ENCODE data around the gene FOXN3.

The FOXN3 gene

DNA sequence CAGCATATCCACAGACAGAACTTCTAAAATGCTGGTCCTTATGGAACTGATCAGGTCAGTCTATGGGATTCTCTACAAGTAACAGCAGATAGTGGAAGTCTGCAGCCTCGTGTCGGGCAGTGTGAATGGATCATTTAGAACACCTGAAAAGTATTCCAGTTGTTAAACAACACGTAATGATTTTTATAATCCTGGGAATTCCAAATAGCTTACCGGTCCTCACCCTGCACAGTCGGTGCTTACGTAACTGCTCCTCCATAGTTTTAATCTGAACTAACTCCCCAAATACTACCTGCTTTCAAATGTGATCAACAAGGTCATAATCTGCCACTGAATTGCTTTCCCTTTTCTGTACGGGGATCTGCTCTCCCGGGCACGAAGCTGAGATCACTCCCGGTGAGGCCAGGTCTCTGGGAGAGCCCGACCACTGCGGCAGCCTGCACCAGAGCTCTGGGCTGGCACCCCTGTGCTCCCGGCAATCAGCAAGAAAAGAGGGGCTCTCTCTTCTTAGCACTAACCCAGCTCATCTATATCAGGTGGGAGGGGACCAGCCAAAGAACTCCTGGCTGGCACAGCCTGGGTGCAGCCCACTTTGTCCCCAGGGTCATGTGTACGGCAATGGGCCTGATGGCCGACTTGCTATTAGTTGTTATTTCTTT, 157.0 kb downstream of the FOXN3 start:
- Histone ChIP-seq H3K27ac (replicated peaks) (no peak overlapping the region), H3K27me3 (ENCODE audit: insufficient read depth, poor library complexity, severe bottlenecking) (no peaks in the 10 kb centered on the region), H3K4me3 (replicated peaks; ENCODE audit: insufficient read depth, low read length) (no peak overlapping the region)
- no peak for DNase-seq (ENCODE audit: low read depth in 1 of 2, low spot score in 1 of 2)
- TF ChIP-seq, protein P1, sequence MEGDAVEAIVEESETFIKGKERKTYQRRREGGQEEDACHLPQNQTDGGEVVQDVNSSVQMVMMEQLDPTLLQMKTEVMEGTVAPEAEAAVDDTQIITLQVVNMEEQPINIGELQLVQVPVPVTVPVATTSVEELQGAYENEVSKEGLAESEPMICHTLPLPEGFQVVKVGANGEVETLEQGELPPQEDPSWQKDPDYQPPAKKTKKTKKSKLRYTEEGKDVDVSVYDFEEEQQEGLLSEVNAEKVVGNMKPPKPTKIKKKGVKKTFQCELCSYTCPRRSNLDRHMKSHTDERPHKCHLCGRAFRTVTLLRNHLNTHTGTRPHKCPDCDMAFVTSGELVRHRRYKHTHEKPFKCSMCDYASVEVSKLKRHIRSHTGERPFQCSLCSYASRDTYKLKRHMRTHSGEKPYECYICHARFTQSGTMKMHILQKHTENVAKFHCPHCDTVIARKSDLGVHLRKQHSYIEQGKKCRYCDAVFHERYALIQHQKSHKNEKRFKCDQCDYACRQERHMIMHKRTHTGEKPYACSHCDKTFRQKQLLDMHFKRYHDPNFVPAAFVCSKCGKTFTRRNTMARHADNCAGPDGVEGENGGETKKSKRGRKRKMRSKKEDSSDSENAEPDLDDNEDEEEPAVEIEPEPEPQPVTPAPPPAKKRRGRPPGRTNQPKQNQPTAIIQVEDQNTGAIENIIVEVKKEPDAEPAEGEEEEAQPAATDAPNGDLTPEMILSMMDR (IDR thresholded peaks at IDR 0.05; ENCODE audit: insufficient read depth, low read length), result no peak
- TF ChIP-seq SPI1 (IDR thresholded peaks at IDR 0.05; ENCODE audit: borderline replicate concordance, low read depth) (no peak), REST (IDR thresholded peaks at IDR 0.05; ENCODE audit: insufficient replicate concordance, low read depth) (no peak), POLR2AphosphoS5 (IDR thresholded peaks at IDR 0.05; ENCODE audit: low read depth) (no peak), GABPA (IDR thresholded peaks at IDR 0.05; ENCODE audit: low read depth) (no peak)

DNA sequence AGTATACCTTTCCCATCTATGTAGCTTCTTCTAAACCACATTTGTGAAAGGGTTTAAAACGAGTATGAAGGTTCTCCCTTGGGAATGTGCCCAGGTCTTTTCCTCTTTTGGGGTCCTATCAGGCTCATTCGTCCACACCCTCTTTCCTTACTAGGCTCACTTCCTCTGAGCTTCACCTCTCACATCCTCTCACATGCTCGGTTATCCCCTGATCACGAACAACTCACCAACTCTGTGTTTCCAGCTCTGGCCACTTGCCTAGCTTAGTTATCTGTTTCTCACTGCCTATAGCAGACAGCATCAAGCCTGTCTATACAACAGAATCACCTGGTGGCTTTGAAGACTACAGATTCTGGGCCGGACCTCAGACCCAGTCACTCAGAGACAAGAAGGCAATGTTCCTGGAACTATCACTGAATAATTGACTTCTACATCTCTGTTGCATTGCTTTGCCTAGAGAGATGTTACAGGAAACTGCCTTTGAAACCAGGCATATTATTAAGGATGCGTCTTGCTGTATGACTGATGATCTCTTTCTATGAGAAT, 158.2 kb downstream of the FOXN3 start:
- no peak for DNase-seq (ENCODE audit: low read depth in 1 of 2, low spot score in 1 of 2)
- no peak overlapping the region for H3K27ac ChIP-seq (replicated peaks)
- no peaks in the 10 kb centered on the region for H3K27me3 ChIP-seq (ENCODE audit: insufficient read depth, poor library complexity, severe bottlenecking)
- H3K4me3 ChIP-seq (replicated peaks; ENCODE audit: insufficient read depth, low read length), result no peak overlapping the region
- TF ChIP-seq SPI1 (IDR thresholded peaks at IDR 0.05; ENCODE audit: borderline replicate concordance, low read depth) (no peak), POLR2AphosphoS5 (IDR thresholded peaks at IDR 0.05; ENCODE audit: low read depth) (no peak), GABPA (IDR thresholded peaks at IDR 0.05; ENCODE audit: low read depth) (no peak), REST (IDR thresholded peaks at IDR 0.05; ENCODE audit: insufficient replicate concordance, low read depth) (no peak)
- TF ChIP-seq, protein P1 (IDR thresholded peaks at IDR 0.05; ENCODE audit: insufficient read depth, low read length), result no peak

DNA sequence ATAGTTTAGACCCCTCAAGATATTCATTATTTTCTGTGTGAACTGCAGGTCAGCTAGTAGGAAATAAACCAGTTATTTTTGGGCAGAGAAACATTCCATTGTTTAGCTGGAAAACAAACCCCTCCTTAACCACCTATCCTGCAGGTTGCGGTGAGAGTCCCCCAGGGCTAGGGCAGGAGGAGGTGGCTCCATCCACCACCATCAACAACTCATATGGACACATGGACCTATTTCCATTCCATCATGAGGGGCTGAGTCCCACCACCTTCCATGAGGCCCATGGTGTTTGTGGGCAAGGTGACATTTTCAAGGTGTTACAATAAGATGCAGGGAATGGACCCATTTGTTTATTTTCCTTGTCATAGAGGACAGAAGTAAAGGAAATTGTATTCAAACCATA, 160.1 kb downstream of the FOXN3 start:
- no peak overlapping the region for H3K27ac ChIP-seq (replicated peaks)
- no peaks in the 10 kb centered on the region for H3K27me3 ChIP-seq (ENCODE audit: insufficient read depth, poor library complexity, severe bottlenecking)
- DNase-seq (ENCODE audit: low read depth in 1 of 2, low spot score in 1 of 2), result no peak
- no peak for TF ChIP-seq POLR2AphosphoS5 (IDR thresholded peaks at IDR 0.05; ENCODE audit: low read depth)
- no peak overlapping the region for H3K4me3 ChIP-seq (replicated peaks; ENCODE audit: insufficient read depth, low read length)

DNA sequence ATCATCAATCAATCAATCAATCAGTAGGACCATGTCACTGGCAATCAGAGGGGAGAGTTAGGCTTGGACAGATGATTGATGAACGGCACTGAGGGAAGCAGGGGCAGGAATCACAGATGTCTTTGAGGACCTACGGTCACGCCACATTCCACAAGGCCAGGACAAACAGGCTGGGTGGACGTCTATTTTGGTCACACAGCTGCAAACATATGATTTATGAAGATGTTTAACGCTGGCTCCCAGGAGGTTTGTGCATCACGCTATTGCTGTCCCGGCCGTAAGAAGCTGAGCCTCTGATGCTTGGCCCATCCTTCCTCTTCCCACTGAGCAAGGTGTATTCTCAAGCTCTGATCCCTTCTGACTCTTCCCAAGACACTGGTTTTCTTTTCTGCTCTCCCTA, 160.8 kb downstream of the FOXN3 start:
- Histone ChIP-seq H3K27ac (replicated peaks) (no peak overlapping the region), H3K27me3 (ENCODE audit: insufficient read depth, poor library complexity, severe bottlenecking) (no peaks in the 10 kb centered on the region), H3K4me3 (replicated peaks; ENCODE audit: insufficient read depth, low read length) (no peak overlapping the region)
- no peak for TF ChIP-seq REST (IDR thresholded peaks at IDR 0.05; ENCODE audit: insufficient replicate concordance, low read depth)
- no peak for TF ChIP-seq GABPA (IDR thresholded peaks at IDR 0.05; ENCODE audit: low read depth)
- no peak for TF ChIP-seq SPI1 (IDR thresholded peaks at IDR 0.05; ENCODE audit: borderline replicate concordance, low read depth)
- TF ChIP-seq, protein P1 (IDR thresholded peaks at IDR 0.05; ENCODE audit: insufficient read depth, low read length), result no peak
- TF ChIP-seq POLR2AphosphoS5 (IDR thresholded peaks at IDR 0.05; ENCODE audit: low read depth), result no peak
- no peak for DNase-seq (ENCODE audit: low read depth in 1 of 2, low spot score in 1 of 2)

Data from HL-60 (cell line).